Cardiac fibroblast (primary cell): ENCODE results near the gene OR13J1.
A peak's percentile ranks its signal among the peaks of the same experiment; 100 is the strongest.

Experiments used
- DNase-seq, 2 donors: peaks; one replicate each; pipeline versions ENCODE4 v3.0.0 to v3.0.0-alpha.2; 2010; ENCODE audit warnings: low read depth in 2 of 2
- H3K4me3 ChIP-seq, 2 donors: replicated peaks in 1 of 2; 1 replicate in 1 of 2; 2 replicates in 1 of 2; pipeline ENCODE4 v1.5.1; 2011; ENCODE audit warnings: low read depth in 2 of 2, low read length in 2 of 2, mild to moderate bottlenecking in 2 of 2, moderate library complexity in 1 of 2
- TF ChIP-seq, protein P1 (sequence below): IDR thresholded peaks from one replicate; pipeline ENCODE4 v1.5.1; 2011; ENCODE audit warnings: low read depth, mild to moderate bottlenecking, low read length, inconsistent platforms

The OR13J1 gene

DNA sequence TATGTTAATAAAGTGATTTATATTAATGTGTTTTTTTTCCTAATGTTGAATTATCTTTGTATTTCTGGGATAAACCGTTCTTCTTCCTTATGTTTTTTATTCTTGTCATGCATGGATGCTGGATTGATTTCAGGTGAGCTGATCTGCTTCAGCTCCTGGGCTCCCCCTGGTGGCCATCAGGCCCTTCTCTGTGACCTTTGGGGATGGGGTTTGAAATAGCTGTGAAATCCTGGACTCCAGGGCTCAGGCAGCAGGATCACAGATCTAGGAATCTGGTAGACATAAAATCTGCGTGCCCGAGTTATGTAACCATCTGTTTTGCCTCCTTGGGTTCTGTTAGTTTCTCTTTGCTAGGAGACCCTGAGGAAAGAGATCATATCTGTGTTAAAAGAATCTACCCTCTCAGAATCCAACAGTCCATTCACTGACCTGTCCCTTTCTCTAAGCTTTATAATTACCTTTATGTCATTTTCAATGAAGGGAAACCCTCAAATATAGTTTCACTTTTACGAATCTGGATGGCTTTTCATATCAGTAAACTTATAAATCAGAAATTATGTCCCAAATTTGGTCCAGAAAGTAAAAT, 12.2 kb upstream of the OR13J1 start:
- TF ChIP-seq, protein P1, sequence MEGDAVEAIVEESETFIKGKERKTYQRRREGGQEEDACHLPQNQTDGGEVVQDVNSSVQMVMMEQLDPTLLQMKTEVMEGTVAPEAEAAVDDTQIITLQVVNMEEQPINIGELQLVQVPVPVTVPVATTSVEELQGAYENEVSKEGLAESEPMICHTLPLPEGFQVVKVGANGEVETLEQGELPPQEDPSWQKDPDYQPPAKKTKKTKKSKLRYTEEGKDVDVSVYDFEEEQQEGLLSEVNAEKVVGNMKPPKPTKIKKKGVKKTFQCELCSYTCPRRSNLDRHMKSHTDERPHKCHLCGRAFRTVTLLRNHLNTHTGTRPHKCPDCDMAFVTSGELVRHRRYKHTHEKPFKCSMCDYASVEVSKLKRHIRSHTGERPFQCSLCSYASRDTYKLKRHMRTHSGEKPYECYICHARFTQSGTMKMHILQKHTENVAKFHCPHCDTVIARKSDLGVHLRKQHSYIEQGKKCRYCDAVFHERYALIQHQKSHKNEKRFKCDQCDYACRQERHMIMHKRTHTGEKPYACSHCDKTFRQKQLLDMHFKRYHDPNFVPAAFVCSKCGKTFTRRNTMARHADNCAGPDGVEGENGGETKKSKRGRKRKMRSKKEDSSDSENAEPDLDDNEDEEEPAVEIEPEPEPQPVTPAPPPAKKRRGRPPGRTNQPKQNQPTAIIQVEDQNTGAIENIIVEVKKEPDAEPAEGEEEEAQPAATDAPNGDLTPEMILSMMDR, result peak; percentile 96
- no peak overlapping the region for H3K4me3 ChIP-seq
- peak; percentile 82 to 83 for DNase-seq

DNA sequence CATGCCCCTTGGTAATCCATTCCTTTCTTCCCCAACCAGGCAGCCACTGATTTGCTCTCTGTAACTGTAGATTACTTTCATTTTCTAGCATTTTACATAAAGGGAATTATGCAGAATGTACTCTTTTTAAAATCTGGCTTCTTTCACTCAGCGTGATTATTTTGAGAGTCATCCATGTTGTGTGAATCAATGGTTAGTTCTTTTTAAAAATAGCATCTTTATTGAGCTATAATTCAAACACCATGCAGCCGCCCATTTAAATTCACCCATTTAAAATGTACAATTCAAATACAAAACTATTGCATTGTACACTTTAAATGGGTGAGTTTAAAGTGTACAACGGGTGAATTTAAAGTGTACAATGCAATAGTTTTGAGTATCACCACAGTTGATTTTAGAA, 2.3 kb upstream of the OR13J1 start:
- H3K4me3 ChIP-seq, result no peak overlapping the region
- DNase-seq, result no peak
- TF ChIP-seq, protein P1, result no peak

DNA sequence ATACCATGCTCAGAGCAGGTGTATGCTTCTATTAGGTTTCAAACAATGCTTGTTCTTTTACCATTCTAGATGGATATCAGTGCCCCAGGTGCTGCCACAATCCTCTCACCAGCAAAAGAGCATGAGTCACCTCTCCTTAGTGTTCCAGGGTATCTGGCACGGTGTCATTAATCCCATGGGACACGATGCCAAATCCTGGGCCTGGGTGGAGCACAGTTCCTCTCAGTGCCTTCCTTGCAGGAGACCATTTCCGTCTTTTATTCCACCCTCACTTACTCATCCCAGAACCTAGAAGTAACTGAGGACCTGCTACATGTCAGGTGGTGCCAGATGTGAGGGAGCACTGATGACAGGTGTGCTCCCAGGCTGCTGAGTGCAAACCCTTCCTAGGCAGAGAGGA, 1.3 kb upstream of the OR13J1 start:
- TF ChIP-seq, protein P1, result no peak
- DNase-seq, result no peak
- H3K4me3 ChIP-seq, result no peak overlapping the region

DNA sequence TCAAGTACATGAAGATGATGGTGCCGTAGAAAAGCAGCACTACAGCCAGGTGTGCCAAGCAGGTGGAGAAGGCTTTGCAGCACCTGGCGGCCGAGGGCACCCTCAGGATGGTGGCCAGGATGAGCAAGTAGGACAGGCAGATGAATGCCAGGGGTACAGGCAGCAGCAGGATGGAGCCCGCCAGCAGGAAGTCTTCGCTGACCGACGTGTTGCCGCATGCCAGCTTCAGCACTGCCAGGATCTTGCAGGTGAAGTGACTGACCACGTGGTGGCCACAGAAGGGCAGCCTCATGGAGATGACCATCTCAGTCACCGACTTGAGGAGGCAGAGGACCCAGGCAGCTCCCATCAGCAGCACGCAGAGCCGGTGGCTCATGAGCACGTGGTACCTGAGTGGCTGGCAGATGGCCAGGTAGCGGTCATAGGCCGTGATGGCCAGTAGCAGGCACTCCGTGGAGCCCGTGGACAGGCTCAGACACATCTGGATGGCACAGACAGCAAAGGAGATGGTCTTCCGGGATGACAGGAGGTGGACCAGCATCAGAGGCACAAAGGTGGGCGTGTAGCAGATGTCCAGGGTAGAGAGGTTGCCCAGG, 482 bp downstream of the OR13J1 start:
- TF ChIP-seq, protein P1, result no peak
- H3K4me3 ChIP-seq, result no peak overlapping the region
- DNase-seq, result no peak

DNA sequence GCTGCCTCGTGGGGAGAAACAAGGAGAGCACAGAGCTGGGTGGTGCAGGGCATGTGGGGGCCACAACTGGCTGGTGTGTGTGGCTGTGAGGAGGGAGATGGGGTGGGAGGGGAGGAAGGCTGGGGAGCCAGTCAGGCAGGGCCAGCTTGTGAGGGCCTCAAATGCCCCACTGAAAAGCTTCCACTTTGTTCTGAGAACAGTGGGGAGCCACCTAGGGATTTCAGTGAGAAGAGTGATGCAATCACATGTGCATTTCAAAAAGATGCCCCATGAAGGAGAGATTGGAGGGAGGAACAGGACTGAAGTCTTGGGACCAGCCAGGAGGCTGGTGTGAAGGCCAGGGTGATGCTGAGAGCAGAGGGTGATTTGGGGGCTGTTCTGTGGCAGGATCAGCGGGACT, 1.3 kb downstream of the OR13J1 start:
- no peak overlapping the region for H3K4me3 ChIP-seq
- TF ChIP-seq, protein P1, result no peak
- DNase-seq, result no peak

DNA sequence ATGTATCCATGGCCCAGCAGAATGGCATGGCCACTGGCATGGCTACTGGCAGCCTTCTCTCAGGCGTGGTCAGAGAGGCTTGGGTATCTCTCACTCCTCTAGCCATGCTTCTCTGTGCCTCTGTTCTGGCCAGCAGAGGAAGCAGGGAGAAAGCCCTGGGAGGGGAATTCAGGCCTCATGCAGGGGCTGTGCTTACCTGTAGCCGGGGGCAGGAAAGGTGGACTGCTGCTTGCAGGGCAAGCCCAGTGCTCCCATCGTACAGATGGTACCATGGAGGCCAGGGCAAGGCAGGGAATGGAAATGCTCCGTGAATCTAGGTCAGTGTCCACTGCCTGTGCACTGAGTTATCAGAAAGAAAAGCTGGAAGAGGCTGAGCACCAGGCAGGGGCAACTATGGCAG, 2.7 kb downstream of the OR13J1 start:
- DNase-seq, result no peak
- TF ChIP-seq, protein P1, result no peak
- no peak overlapping the region for H3K4me3 ChIP-seq
